WTC11 (cell line): Measurements from ENCODE around the gene ITPR1. TPM values are rescaled to one million over a fixed set of nuclear protein-coding genes. Genes with fewer than 3 reads are reported as not detected.

Experiments
- ATAC-seq: fragments of 200-7000 bp; cut with Tn5 transposase; 2 replicates; pipeline ENCODE4 v1.10.0; 2021; ENCODE audit warnings: mild to moderate bottlenecking, moderate library complexity
- CTCF ChIA-PET: fragments of 300-600 bp; sonication (Branson Sonifier 250); formaldehyde crosslinking; loops from one replicate; lab custom pipeline; 2021; ENCODE audit warnings: antibody characterized with exemption; lab: Charles Lee
- POLR2A ChIA-PET: fragments of 350-600 bp; sonication (Branson Sonifier 250); formaldehyde crosslinking; loops from one replicate; lab custom pipeline; 2021; ENCODE audit warnings: antibody characterized with exemption; lab: Charles Lee
- DNase-seq: peaks from one replicate; pipeline ENCODE4 v3.0.0; 2021; ENCODE audit warnings: low spot score
- H3K27ac Mint-ChIP-seq: 2 replicates; pipeline ENCODE4 v1.8.0; 2021; ENCODE audit warnings: mixed read lengths
- H3K27me3 Mint-ChIP-seq: 2 replicates; pipeline ENCODE4 v1.8.0; 2021; ENCODE audit warnings: low read depth, mild to moderate bottlenecking, moderate library complexity, mixed read lengths
- H3K36me3 Mint-ChIP-seq: 2 replicates; pipeline ENCODE4 v1.8.0; 2021; ENCODE audit warnings: mixed read lengths
- H3K4me1 Mint-ChIP-seq: 2 replicates; pipeline ENCODE4 v1.8.0; 2022; ENCODE audit warnings: mixed read lengths
- H3K4me3 Mint-ChIP-seq: 2 replicates; pipeline ENCODE4 v1.8.0; 2021; ENCODE audit warnings: mild to moderate bottlenecking, moderate library complexity, mixed read lengths
- H3K9me3 Mint-ChIP-seq: 2 replicates; pipeline ENCODE4 v1.8.0; 2021; ENCODE audit warnings: mixed read lengths
- ATF1 ChIP-seq: sonication (generic); formaldehyde crosslinking; IDR thresholded peaks from 2 replicates; pipeline ENCODE4 v1.8.1; 2023; ENCODE audit warnings: mild to moderate bottlenecking, moderate library complexity, missing genetic modification reagents
- ATF2 ChIP-seq: sonication (generic); formaldehyde crosslinking; IDR thresholded peaks from 2 replicates; pipeline ENCODE4 v1.8.1; 2022; ENCODE audit warnings: low read depth, missing genetic modification reagents, borderline replicate concordance
- CBFB ChIP-seq: sonication (generic); formaldehyde crosslinking; IDR thresholded peaks from 2 replicates; pipeline ENCODE4 v1.8.1; 2022; ENCODE audit warnings: mild to moderate bottlenecking, low read depth, missing genetic modification reagents
- CDX4 ChIP-seq: fragments of 250-450 bp; sonication (Bioruptor Pico); IDR thresholded peaks from 2 replicates; pipeline ENCODE4 v1.9.0; 2021; ENCODE audit warnings: moderate library complexity, mild to moderate bottlenecking, inconsistent platforms, borderline replicate concordance
- E2F1 ChIP-seq: sonication (generic); formaldehyde crosslinking; IDR thresholded peaks from 2 replicates; pipeline ENCODE4 v1.8.0; 2022; ENCODE audit warnings: mild to moderate bottlenecking, missing genetic modification reagents
- E2F5 ChIP-seq: sonication (generic); formaldehyde crosslinking; IDR thresholded peaks from 2 replicates; pipeline ENCODE4 v1.8.1; 2022; ENCODE audit warnings: mild to moderate bottlenecking, moderate library complexity, missing genetic modification reagents
- ETV6 ChIP-seq: sonication (generic); formaldehyde crosslinking; IDR thresholded peaks from 2 replicates; pipeline ENCODE4 v1.8.1; 2022; ENCODE audit warnings: mild to moderate bottlenecking, missing genetic modification reagents
- FOXP1 ChIP-seq: sonication (generic); formaldehyde crosslinking; IDR thresholded peaks from 2 replicates; pipeline ENCODE4 v1.8.0; 2022; ENCODE audit warnings: missing genetic modification reagents, mild to moderate bottlenecking, moderate library complexity, borderline replicate concordance
- HMGXB4 ChIP-seq: sonication (generic); formaldehyde crosslinking; IDR thresholded peaks from 2 replicates; pipeline ENCODE4 v1.8.1; 2023; ENCODE audit warnings: mild to moderate bottlenecking, moderate library complexity, missing genetic modification reagents
- JUN ChIP-seq: sonication (generic); formaldehyde crosslinking; IDR thresholded peaks from 2 replicates; pipeline ENCODE4 v1.8.0; 2023; ENCODE audit warnings: mild to moderate bottlenecking, missing genetic modification reagents
- MAX ChIP-seq: sonication (generic); formaldehyde crosslinking; IDR thresholded peaks from 2 replicates; pipeline ENCODE4 v1.8.0; 2022; ENCODE audit warnings: mild to moderate bottlenecking, missing genetic modification reagents
- MYBL2 ChIP-seq: sonication (generic); formaldehyde crosslinking; IDR thresholded peaks from 2 replicates; pipeline ENCODE4 v1.8.1; 2023; ENCODE audit warnings: mild to moderate bottlenecking, moderate library complexity, missing genetic modification reagents
- NFYB ChIP-seq: sonication (generic); formaldehyde crosslinking; conservative IDR thresholded peaks from 2 replicates; pipeline ENCODE4 v1.8.0; 2022; ENCODE audit warnings: low read depth, missing genetic modification reagents
- OVOL2 ChIP-seq: fragments of 250-450 bp; sonication (Bioruptor Pico); IDR thresholded peaks from 2 replicates; pipeline ENCODE4 v1.9.0; 2021; ENCODE audit warnings: mild to moderate bottlenecking, borderline replicate concordance
- PRDM15 ChIP-seq: sonication (generic); formaldehyde crosslinking; IDR thresholded peaks from 2 replicates; pipeline ENCODE4 v1.8.0; 2022; ENCODE audit warnings: missing genetic modification reagents
- SMAD4 ChIP-seq: sonication (generic); formaldehyde crosslinking; IDR thresholded peaks from 2 replicates; pipeline ENCODE4 v1.8.0; 2022; ENCODE audit warnings: mild to moderate bottlenecking, missing genetic modification reagents
- SP1 ChIP-seq: sonication (generic); formaldehyde crosslinking; conservative IDR thresholded peaks from 2 replicates; pipeline ENCODE4 v1.8.1; 2022; ENCODE audit warnings: missing genetic modification reagents
- TCF7 ChIP-seq: sonication (generic); formaldehyde crosslinking; IDR thresholded peaks from 2 replicates; pipeline ENCODE4 v1.8.0; 2022; ENCODE audit warnings: mild to moderate bottlenecking, low read depth, missing genetic modification reagents, moderate library complexity
- TEAD4 ChIP-seq: sonication (generic); formaldehyde crosslinking; IDR thresholded peaks from 2 replicates; pipeline ENCODE4 v1.8.0; 2022; ENCODE audit warnings: mild to moderate bottlenecking, missing genetic modification reagents
- ZNF263 ChIP-seq: sonication (generic); formaldehyde crosslinking; IDR thresholded peaks from 2 replicates; pipeline ENCODE4 v1.8.1; 2022; ENCODE audit warnings: low read depth, mild to moderate bottlenecking, moderate library complexity, missing genetic modification reagents
- ZNF396 ChIP-seq: fragments of 250-450 bp; sonication (Bioruptor Pico); IDR thresholded peaks from 2 replicates; pipeline ENCODE4 v1.8.0; 2021; ENCODE audit warnings: mild to moderate bottlenecking, moderate library complexity, borderline replicate concordance
- ZNF423 ChIP-seq: fragments of 250-450 bp; sonication (Bioruptor Pico); IDR thresholded peaks from 2 replicates; pipeline ENCODE4 v2.1.2; 2022; ENCODE audit warnings: mild to moderate bottlenecking, moderate library complexity
- total RNA-seq: library from RNA; stranded (reverse); gene quantifications from 3 replicates; pipeline ENCODE4 v1.2.3, GENCODE V29; 2021

The ITPR1 gene
- total RNA-seq, 1 experiment from 2014 or later, result 11.8 TPM

GRCh38 chr3:4772171-4772804, 279.1 kb downstream of the ITPR1 start (continued):
- TF ChIP-seq CBFB, result no peak
- TF ChIP-seq ETV6, result no peak
- no peak for TF ChIP-seq E2F1 (CRISPR knock-in tag)
- TF ChIP-seq TCF7, result no peak
- TF ChIP-seq ATF2 (CRISPR knock-in tag), result no peak
- TF ChIP-seq JUN (CRISPR knock-in tag), result no peak
- no peak for TF ChIP-seq ZNF263 (CRISPR knock-in tag)

- ChIA-PET POLR2A (no interaction called here), CTCF (no interaction called here)
- Mint-ChIP-seq H3K36me3 (no peaks in the 10 kb centered on the region; the same call in 1 of the 2 replicates), H3K27ac (no peak overlapping the region), H3K4me1 (no peaks in the 10 kb centered on the region), H3K9me3 (no peaks in the 10 kb centered on the region), H3K27me3 (no peaks in the 10 kb centered on the region), H3K4me3 (no peak overlapping the region)
- ATAC-seq (no peak), DNase-seq (no peak)
- TF ChIP-seq HMGXB4 (CRISPR knock-in tag) (no peak), SMAD4 (CRISPR knock-in tag) (no peak)
Observed at GRCh38 chr3:4772858-4773257, 279.7 kb downstream of the ITPR1 start.

GRCh38 chr3:4773583-4773982, 280.4 kb downstream of the ITPR1 start:
- ATAC-seq, result no peak
- POLR2A ChIA-PET, result no interaction called here
- no peak for TF ChIP-seq E2F5 (CRISPR knock-in tag)
- TF ChIP-seq TEAD4 (CRISPR knock-in tag), result no peak
- TF ChIP-seq ZNF396, result no peak
- TF ChIP-seq ATF1, result no peak
- no peak for TF ChIP-seq OVOL2
- no peak for TF ChIP-seq SP1 (CRISPR knock-in tag)
- no peak for TF ChIP-seq MAX (CRISPR knock-in tag)
- TF ChIP-seq CBFB, result no peak
- no peak for TF ChIP-seq TCF7
- no peak for TF ChIP-seq NFYB (CRISPR knock-in tag)
- Mint-ChIP-seq H3K4me3 (no peak overlapping the region), H3K9me3 (no peaks in the 10 kb centered on the region), H3K4me1 (no peaks in the 10 kb centered on the region), H3K27ac (no peak overlapping the region), H3K36me3 (no peaks in the 10 kb centered on the region), H3K27me3 (no peaks in the 10 kb centered on the region)
- CTCF ChIA-PET, result no interaction called here
- DNase-seq, result no peak

GRCh38 chr3:4774531-4774930, 281.4 kb downstream of the ITPR1 start:
- no peaks in the 10 kb centered on the region for H3K4me1 Mint-ChIP-seq
- H3K27ac Mint-ChIP-seq, result no peak overlapping the region
- ChIA-PET CTCF (no interaction called here), POLR2A (no interaction called here)
- no peak for DNase-seq
- no peaks in the 10 kb centered on the region for H3K27me3 Mint-ChIP-seq
- H3K9me3 Mint-ChIP-seq, result no peaks in the 10 kb centered on the region
- H3K4me3 Mint-ChIP-seq, result no peak overlapping the region
- ATAC-seq, result no peak
- H3K36me3 Mint-ChIP-seq, result no peaks in the 10 kb centered on the region
- TF ChIP-seq FOXP1 (no peak), MYBL2 (CRISPR knock-in tag) (no peak), ZNF423 (CRISPR knock-in tag) (no peak), PRDM15 (CRISPR knock-in tag) (no peak), CDX4 (CRISPR knock-in tag) (no peak)
